Measurements from ENCODE around the gene RABGAP1L. TPM values are rescaled to one million over a fixed set of nuclear protein-coding genes. Genes with fewer than 3 reads are reported as not detected.

RABGAP1L gene
- total RNA-seq, 1 experiment from 2014 or later = 76.9 TPM

DNA sequence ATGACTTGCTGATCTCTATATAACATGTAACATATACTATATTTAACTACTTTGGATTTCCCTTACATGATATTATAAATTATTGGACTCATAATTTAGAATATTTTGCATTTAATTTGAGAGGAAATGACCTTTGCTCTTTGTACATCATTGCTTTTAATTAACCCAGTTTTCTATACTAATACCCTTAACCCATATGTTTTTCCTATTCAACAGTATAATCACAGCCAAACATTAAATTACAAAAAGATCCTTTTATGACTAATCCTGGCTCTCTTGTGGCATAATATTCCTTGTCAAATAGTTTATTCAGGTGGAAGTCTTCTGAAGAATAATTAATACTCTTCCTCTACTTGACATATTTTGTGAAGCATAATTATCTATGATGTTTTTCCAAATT, 232.4 kb downstream of the RABGAP1L start:
- H3K27ac Mint-ChIP-seq = no peak overlapping the region
- no peaks in the 10 kb centered on the region for H3K27me3 Mint-ChIP-seq (ENCODE audit: low read depth)
- H3K4me3 Mint-ChIP-seq = no peak overlapping the region
- H3K36me3 Mint-ChIP-seq = no peaks in the 10 kb centered on the region
- no peaks in the 10 kb centered on the region for H3K4me1 Mint-ChIP-seq
- TF ChIP-seq TCF7 (CRISPR knock-in tag; IDR thresholded peaks at IDR 0.05; ENCODE audit: low read depth) (no peak), IRF1 (CRISPR knock-in tag; IDR thresholded peaks at IDR 0.05) (no peak), ZNF425 (CRISPR knock-in tag; conservative IDR thresholded peaks at IDR 0.05) (no peak), TP53 (CRISPR knock-in tag; IDR thresholded peaks at IDR 0.05) (no peak), OVOL2 (CRISPR knock-in tag; IDR thresholded peaks at IDR 0.05; ENCODE audit: borderline replicate concordance) (no peak), IRF2 (CRISPR knock-in tag; IDR thresholded peaks at IDR 0.05; ENCODE audit: borderline replicate concordance, low read depth) (no peak), SP1 (CRISPR knock-in tag; conservative IDR thresholded peaks at IDR 0.05) (no peak), ZNF138 (CRISPR knock-in tag; conservative IDR thresholded peaks at IDR 0.05) (no peak), RORB (CRISPR knock-in tag; IDR thresholded peaks at IDR 0.05) (no peak), ELF4 (CRISPR knock-in tag; IDR thresholded peaks at IDR 0.05; ENCODE audit: low read depth) (no peak), ZNF396 (CRISPR knock-in tag; IDR thresholded peaks at IDR 0.05; ENCODE audit: borderline replicate concordance) (no peak), NFYB (CRISPR knock-in tag; conservative IDR thresholded peaks at IDR 0.05; ENCODE audit: low read depth) (no peak), ZNF532 (CRISPR knock-in tag; IDR thresholded peaks at IDR 0.05; ENCODE audit: borderline replicate concordance) (no peak)
- TF ChIP-seq, protein P1, sequence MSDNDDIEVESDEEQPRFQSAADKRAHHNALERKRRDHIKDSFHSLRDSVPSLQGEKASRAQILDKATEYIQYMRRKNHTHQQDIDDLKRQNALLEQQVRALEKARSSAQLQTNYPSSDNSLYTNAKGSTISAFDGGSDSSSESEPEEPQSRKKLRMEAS (CRISPR knock-in tag; IDR thresholded peaks at IDR 0.05) = no peak
- TF ChIP-seq, protein P2, sequence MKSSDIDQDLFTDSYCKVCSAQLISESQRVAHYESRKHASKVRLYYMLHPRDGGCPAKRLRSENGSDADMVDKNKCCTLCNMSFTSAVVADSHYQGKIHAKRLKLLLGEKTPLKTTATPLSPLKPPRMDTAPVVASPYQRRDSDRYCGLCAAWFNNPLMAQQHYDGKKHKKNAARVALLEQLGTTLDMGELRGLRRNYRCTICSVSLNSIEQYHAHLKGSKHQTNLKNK (CRISPR knock-in tag; IDR thresholded peaks at IDR 0.05) = no peak
- TF ChIP-seq, protein P3, sequence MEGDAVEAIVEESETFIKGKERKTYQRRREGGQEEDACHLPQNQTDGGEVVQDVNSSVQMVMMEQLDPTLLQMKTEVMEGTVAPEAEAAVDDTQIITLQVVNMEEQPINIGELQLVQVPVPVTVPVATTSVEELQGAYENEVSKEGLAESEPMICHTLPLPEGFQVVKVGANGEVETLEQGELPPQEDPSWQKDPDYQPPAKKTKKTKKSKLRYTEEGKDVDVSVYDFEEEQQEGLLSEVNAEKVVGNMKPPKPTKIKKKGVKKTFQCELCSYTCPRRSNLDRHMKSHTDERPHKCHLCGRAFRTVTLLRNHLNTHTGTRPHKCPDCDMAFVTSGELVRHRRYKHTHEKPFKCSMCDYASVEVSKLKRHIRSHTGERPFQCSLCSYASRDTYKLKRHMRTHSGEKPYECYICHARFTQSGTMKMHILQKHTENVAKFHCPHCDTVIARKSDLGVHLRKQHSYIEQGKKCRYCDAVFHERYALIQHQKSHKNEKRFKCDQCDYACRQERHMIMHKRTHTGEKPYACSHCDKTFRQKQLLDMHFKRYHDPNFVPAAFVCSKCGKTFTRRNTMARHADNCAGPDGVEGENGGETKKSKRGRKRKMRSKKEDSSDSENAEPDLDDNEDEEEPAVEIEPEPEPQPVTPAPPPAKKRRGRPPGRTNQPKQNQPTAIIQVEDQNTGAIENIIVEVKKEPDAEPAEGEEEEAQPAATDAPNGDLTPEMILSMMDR (IDR thresholded peaks at IDR 0.05) = no peak
- ChIA-PET CTCF (no interaction called here), POLR2A (no interaction called here)
- H3K9me3 Mint-ChIP-seq = no peaks in the 10 kb centered on the region
- DNase-seq (ENCODE audit: low spot score) (no peak), ATAC-seq (no peak)

DNA sequence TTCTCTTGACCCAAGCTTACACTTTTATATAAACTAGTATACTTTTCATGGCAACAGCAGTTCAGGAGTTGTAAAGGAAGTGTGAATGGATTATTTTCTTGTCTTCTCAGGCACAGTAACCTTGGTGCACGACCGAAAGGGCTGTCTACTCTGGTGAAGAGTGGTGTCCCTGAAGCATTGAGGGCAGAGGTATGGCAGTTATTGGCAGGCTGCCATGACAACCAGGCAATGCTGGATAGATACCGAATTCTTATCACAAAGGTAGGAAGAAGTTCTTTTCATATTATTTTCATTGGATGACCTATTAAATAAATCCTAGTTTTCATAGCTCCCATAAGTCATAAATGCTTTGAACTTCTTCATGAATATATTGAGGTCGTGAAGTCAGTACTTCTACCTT, 234.6 kb downstream of the RABGAP1L start:
- H3K4me1 Mint-ChIP-seq = no peaks in the 10 kb centered on the region
- H3K9me3 Mint-ChIP-seq = no peaks in the 10 kb centered on the region
- DNase-seq (ENCODE audit: low spot score) (no peak), ATAC-seq (no peak)
- H3K4me3 Mint-ChIP-seq = no peak overlapping the region
- H3K27me3 Mint-ChIP-seq (ENCODE audit: low read depth) = no peaks in the 10 kb centered on the region
- CTCF ChIA-PET = no interaction called here
- no peak overlapping the region for H3K27ac Mint-ChIP-seq
- POLR2A ChIA-PET = no interaction called here
- no peaks in the 10 kb centered on the region for H3K36me3 Mint-ChIP-seq
- TF ChIP-seq ZNF512 (CRISPR knock-in tag; IDR thresholded peaks at IDR 0.05; ENCODE audit: borderline replicate concordance) (no peak), ELF4 (CRISPR knock-in tag; IDR thresholded peaks at IDR 0.05; ENCODE audit: low read depth) (no peak), ATF6 (CRISPR knock-in tag; IDR thresholded peaks at IDR 0.05) (no peak), JAZF1 (CRISPR knock-in tag; IDR thresholded peaks at IDR 0.05) (no peak), PRRX2 (CRISPR knock-in tag; IDR thresholded peaks at IDR 0.05) (no peak)
- TF ChIP-seq, protein P4, sequence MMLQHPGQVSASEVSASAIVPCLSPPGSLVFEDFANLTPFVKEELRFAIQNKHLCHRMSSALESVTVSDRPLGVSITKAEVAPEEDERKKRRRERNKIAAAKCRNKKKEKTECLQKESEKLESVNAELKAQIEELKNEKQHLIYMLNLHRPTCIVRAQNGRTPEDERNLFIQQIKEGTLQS (CRISPR knock-in tag; conservative IDR thresholded peaks at IDR 0.05) = no peak
- TF ChIP-seq, protein P5, sequence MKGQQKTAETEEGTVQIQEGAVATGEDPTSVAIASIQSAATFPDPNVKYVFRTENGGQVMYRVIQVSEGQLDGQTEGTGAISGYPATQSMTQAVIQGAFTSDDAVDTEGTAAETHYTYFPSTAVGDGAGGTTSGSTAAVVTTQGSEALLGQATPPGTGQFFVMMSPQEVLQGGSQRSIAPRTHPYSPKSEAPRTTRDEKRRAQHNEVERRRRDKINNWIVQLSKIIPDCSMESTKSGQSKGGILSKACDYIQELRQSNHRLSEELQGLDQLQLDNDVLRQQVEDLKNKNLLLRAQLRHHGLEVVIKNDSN (CRISPR knock-in tag; IDR thresholded peaks at IDR 0.05) = no peak
